Left lung (tissue), 10 donors: ENCODE results near the gene RAB40C. TPM values are rescaled to one million over a fixed set of nuclear protein-coding genes. Genes with fewer than 3 reads are reported as not detected.

Experiments
- ATAC-seq: fragments of 200-7000 bp; cut with Tn5 transposase; one replicate; pipeline ENCODE4 v1.9.1; 2020; ENCODE audit warnings: moderate library complexity
- DNase-seq, 4 donors: peaks; one replicate each; pipeline ENCODE4 v3.0.0-alpha.2; 2013 to 2020
- H3K27ac ChIP-seq, 2 donors: fragments of 200-600 bp; sonication (generic) in 1 of 2; one replicate each; pipeline versions ENCODE4 v1.5.0 to v1.8.0; 2020 to 2021
- H3K27me3 ChIP-seq, 2 donors: fragments of 200-600 bp; sonication (generic) in 1 of 2; one replicate each; pipeline versions ENCODE4 v1.5.0 to v1.8.0; 2020 to 2021
- H3K36me3 ChIP-seq, 2 donors: fragments of 200-600 bp; sonication (generic) in 1 of 2; one replicate each; pipeline versions ENCODE4 v1.5.0 to v1.8.0; 2020 to 2021
- H3K4me1 ChIP-seq, 2 donors: fragments of 200-600 bp; one replicate each; pipeline ENCODE4 v1.8.0; 2021
- H3K4me3 ChIP-seq, 2 donors: fragments of 200-600 bp; sonication (generic) in 1 of 2; one replicate each; pipeline versions ENCODE4 v1.5.0 to v1.8.0; 2020 to 2021; ENCODE audit warnings: mild to moderate bottlenecking in 1 of 2
- H3K9me3 ChIP-seq, 2 donors: fragments of 200-600 bp; sonication (generic) in 1 of 2; one replicate each; pipeline versions ENCODE4 v1.5.0 to v1.8.0; 2020 to 2021
- CTCF ChIP-seq, 2 donors: fragments of 200-600 bp; sonication (generic) in 1 of 2; IDR thresholded peaks; one replicate each; pipeline versions ENCODE4 v1.5.0 to v1.8.0; 2021; ENCODE audit warnings: antibody characterized with exemption in 2 of 2
- intact Hi-C, 2 donors: fragments of 100-400 bp; cut with DNase I; formaldehyde crosslinking; loops; one replicate each; pipeline versions ENCODE4 v1.11.2 to v1.14.2; 2022
- polyA plus RNA-seq, 6 donors: library from polyadenylated mRNA; unstranded; fragments of 120-200 nt; gene quantifications; one replicate each; pipeline ENCODE4 v1.2.1, GENCODE V29; 2013; ENCODE audit not compliant: insufficient read length in 6 of 6
- total RNA-seq, 2 donors: library from RNA; stranded (reverse); fragmentation: NEBNext Ultra II Directional; extraction: Animal tissue kit (Norgen Biotek cat#: 25700); gene quantifications; one replicate each; pipeline ENCODE4 v1.2.1, GENCODE V29; 2021
- donor health status: DM: no; HTN: yes; CAD: no.
- donor health status: DM: no; HTN: no; CAD: no.

RAB40C gene
- total and polyA plus RNA-seq, 8 donors = 17.6 to 32.9 (median 25.9) TPM

DNA sequence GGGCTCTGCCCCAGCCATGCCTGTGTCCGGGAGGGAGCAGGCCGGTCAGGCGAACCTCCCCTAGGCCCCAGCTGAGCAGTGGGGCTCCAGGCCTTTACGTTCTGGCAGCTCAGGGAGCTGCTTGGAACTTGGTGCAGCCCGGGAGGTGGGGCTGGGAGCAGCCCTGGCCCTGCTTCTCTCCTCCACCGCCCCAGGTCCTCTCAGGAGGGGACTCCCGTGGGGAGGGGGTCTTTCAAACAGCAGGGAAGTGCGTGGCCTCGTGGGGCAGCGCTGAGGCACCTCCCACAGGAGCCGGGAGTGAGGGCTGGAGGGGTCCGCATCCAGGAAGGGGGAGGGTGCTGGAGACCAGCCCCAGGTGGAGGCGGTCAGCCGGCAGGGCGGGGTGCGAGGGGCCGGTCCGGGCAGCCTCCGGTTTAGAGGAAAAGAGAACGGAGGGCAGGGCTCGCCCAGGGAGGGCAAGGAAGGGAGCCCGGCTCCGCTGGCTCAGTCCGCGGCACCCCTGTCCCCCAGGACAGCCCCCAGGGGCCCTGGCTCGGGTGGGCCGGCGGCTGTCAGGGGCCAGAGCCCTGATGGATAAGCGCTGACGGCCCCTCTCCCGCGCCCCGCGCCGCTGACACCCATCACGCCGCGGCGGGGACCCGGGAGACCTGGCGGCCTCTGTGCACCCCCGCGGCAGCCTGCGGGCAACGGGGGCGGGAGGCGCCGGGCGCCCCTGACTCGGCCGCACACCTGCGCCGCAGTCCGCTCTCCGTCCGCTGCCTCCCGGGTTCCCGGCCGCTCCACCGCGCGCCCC, 30.3 kb upstream of the RAB40C start:
- H3K4me1 ChIP-seq = peaks cover 0 to 7% of the 10 kb centered on the region in 2 donors
- H3K9me3 ChIP-seq = no peaks in the 10 kb centered on the region
- TF ChIP-seq CTCF (IDR thresholded peaks at IDR 0.05) = no peak
- intact Hi-C loops = no loop called here
- H3K27me3 ChIP-seq = peaks cover 32 to 71% of the 10 kb centered on the region in 2 donors
- no peaks in the 10 kb centered on the region for H3K36me3 ChIP-seq
- DNase-seq (no peak), ATAC-seq (no peak)
- H3K4me3 ChIP-seq = no peak overlapping the region
- no peak overlapping the region for H3K27ac ChIP-seq

DNA sequence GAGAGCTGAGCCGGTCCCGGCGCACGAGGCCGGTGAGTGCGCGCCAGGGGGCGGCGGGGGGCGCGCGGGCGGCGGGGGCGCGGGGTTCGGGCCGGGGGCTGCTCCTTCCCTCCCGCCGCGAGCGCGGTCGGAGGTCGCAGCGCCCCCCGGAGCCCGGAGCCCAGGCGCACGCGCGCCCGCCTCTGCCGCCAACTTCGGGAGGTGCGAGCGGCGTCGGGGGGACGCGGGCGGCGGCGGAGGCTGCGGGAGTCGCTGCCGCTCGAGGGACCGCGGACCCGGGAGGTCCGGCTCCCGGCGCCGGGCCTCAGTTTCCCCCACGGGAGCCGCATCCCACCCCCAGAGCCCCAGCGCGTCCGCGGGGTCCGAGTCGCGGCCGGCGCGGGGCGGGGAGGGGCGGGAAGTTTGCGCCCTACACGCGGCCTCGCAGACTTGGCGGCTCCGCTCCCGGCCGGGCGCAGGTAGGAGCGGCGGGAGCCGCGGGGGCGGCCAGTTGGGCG, 29.6 kb upstream of the RAB40C start, which contains the start of gene PRR35:
TSS of gene PRR35 (plus strand) at position 191 of the 497 bp plus-strand sequence. CDS start 2,901 bp downstream, outside the sequence.
- Histone ChIP-seq H3K36me3 (no peaks in the 10 kb centered on the region), H3K27ac (no peak within 1 kb of the TSS), H3K27me3 (peaks cover 32 to 71% of the 10 kb centered on the region in 2 donors), H3K4me3 (no peak within 1 kb of the TSS), H3K9me3 (no peaks in the 10 kb centered on the region), H3K4me1 (peaks cover 0 to 7% of the 10 kb centered on the region in 2 donors)
- ATAC-seq = no peak
- intact Hi-C loops = no loop called here
- DNase-seq = no peak
- TF ChIP-seq CTCF (IDR thresholded peaks at IDR 0.05) = no peak

GRCh38 chr16:560701-561412, 29.0 kb upstream of the RAB40C start:
- DNase-seq (no peak), ATAC-seq (no peak)
- intact Hi-C loops = no loop called here
- H3K4me3 ChIP-seq = no peak overlapping the region
- H3K9me3 ChIP-seq = no peaks in the 10 kb centered on the region
- no peak for TF ChIP-seq CTCF (IDR thresholded peaks at IDR 0.05)
- peaks cover 32 to 71% of the 10 kb centered on the region in 2 donors for H3K27me3 ChIP-seq
- no peaks in the 10 kb centered on the region for H3K36me3 ChIP-seq
- H3K4me1 ChIP-seq = peaks cover 1 to 7% of the 10 kb centered on the region in 2 donors
- H3K27ac ChIP-seq = no peak overlapping the region

- Histone ChIP-seq H3K27me3 (peaks cover 32 to 71% of the 10 kb centered on the region in 2 donors), H3K4me1 (peaks cover 5 to 10% of the 10 kb centered on the region in 2 donors), H3K9me3 (no peaks in the 10 kb centered on the region), H3K27ac (no peak overlapping the region), H3K4me3 (no peak overlapping the region), H3K36me3 (no peaks in the 10 kb centered on the region)
- TF ChIP-seq CTCF (IDR thresholded peaks at IDR 0.05) = no peak
- DNase-seq (no peak), ATAC-seq (no peak)
- intact Hi-C loops = no loop called here
These were observed 28.5 kb upstream of the RAB40C start for GRCh38 chr16:561413-561794.
